Measurements from ENCODE around the gene RDH8. TPM values are rescaled to one million over a fixed set of nuclear protein-coding genes. Genes with fewer than 3 reads are reported as not detected.

The RDH8 gene
- total and polyA plus RNA-seq, 2 of the 4 experiments (the other 2 are of a cell fraction) = 0.18 TPM; not detected in 1

- dilution Hi-C loops (cut with HindIII; ENCODE audit: low sequenced_read_pairs, unreplicated experiment) = no loop called here
- Histone ChIP-seq H3K79me1 (ENCODE audit: low read depth in 1 of 2, low read length in 2 of 2) (no peaks in the 10 kb centered on the region), H3K9me3 (ENCODE audit: control insufficient read depth, insufficient read depth, low read length) (peaks cover 55% of the 10 kb centered on the region), H3K14ac (replicated peaks; ENCODE audit: low read depth, low read length) (no peak overlapping the region), H2AFZ (replicated peaks; ENCODE audit: low read length, poor library complexity) (no peak overlapping the region), H4K91ac (ENCODE audit: insufficient read depth, low read depth, low read length) (no peak overlapping the region), H3K4me1 (ENCODE audit: control insufficient read depth, insufficient read depth, low read length) (no peaks in the 10 kb centered on the region), H2AK9ac (replicated peaks; ENCODE audit: low read depth, low read length, poor library complexity) (no peak overlapping the region), H3K56ac (ENCODE audit: extremely low read depth, insufficient read depth, low read length) (no peak overlapping the region), H3K9me1 (ENCODE audit: insufficient read depth, low read length) (no peaks in the 10 kb centered on the region), H3K36me3 (ENCODE audit: control insufficient read depth, insufficient read depth, low read length) (no peaks in the 10 kb centered on the region), H4K20me1 (ENCODE audit: insufficient read depth, low read length) (no peaks in the 10 kb centered on the region), H3K18ac (ENCODE audit: low read depth, low read length) (no peak overlapping the region), H4K5ac (ENCODE audit: low read depth, low read length) (no peak overlapping the region), H3K4me3 (ENCODE audit: insufficient read depth, low read depth, low read length) (no peak overlapping the region), H3K23ac (ENCODE audit: low read depth, low read length) (no peak overlapping the region), H2BK5ac (ENCODE audit: low read depth, low read length, poor library complexity, severe bottlenecking) (no peak overlapping the region), H2BK120ac (ENCODE audit: low read depth, low read length) (no peak overlapping the region), H4K8ac (ENCODE audit: low read depth in 2 of 2, low read length in 2 of 2) (no peak overlapping the region), H2BK15ac (ENCODE audit: low read depth, low read length) (no peak overlapping the region), H2BK20ac (ENCODE audit: low read depth, low read length) (no peak overlapping the region), H3K9ac (ENCODE audit: low read depth, low read length) (no peak overlapping the region), H3K4ac (ENCODE audit: low read depth, low read length) (no peak overlapping the region), H3K27ac (ENCODE audit: insufficient read depth, low read length) (no peak overlapping the region), H3K27me3 (ENCODE audit: control insufficient read depth, insufficient read depth, low read length) (peaks cover 7% of the 10 kb centered on the region), H3K4me2 (ENCODE audit: low read depth, low read length) (no peak overlapping the region), H2AK5ac (ENCODE audit: low read depth, low read length) (no peak overlapping the region)
- TF ChIP-seq RFX5 (IDR thresholded peaks at IDR 0.05; ENCODE audit: low read depth, low read length) = no peak
- no peak for TF ChIP-seq NFE2L2 (IDR thresholded peaks at IDR 0.05; ENCODE audit: low read depth, low read length)
- no peak for TF ChIP-seq POLR2A (IDR thresholded peaks at IDR 0.05; ENCODE audit: low read depth, low read length)
- no peak for TF ChIP-seq MAFK (IDR thresholded peaks at IDR 0.05; ENCODE audit: low read depth, low read length)
- no peak for TF ChIP-seq ELK1 (IDR thresholded peaks at IDR 0.05; ENCODE audit: borderline replicate concordance, low read depth, low read length)
- TF ChIP-seq CHD1 (IDR thresholded peaks at IDR 0.05; ENCODE audit: low read depth, low read length) = no peak
- TF ChIP-seq RCOR1 (IDR thresholded peaks at IDR 0.05; ENCODE audit: insufficient replicate concordance, low read length) = no peak
- no peak for TF ChIP-seq CEBPB (IDR thresholded peaks at IDR 0.05; ENCODE audit: low read depth, low read length)
- no peak for TF ChIP-seq SMC3 (IDR thresholded peaks at IDR 0.05; ENCODE audit: low read depth, low read length)
- no peak for TF ChIP-seq MXI1 (IDR thresholded peaks at IDR 0.05; ENCODE audit: borderline replicate concordance, low read depth, low read length)
- no peak for TF ChIP-seq BHLHE40 (IDR thresholded peaks at IDR 0.05; ENCODE audit: low read depth, low read length)
- TF ChIP-seq MAZ (IDR thresholded peaks at IDR 0.05; ENCODE audit: borderline replicate concordance, low read depth, low read length) = no peak
- no peak for TF ChIP-seq CTCF (conservative IDR thresholded peaks at IDR 0.05; ENCODE audit: low read depth, low read length)
- TF ChIP-seq FOS (IDR thresholded peaks at IDR 0.05; ENCODE audit: low read depth, low read length) = no peak
- no peak for TF ChIP-seq RAD21 (IDR thresholded peaks at IDR 0.05; ENCODE audit: low read length)
- no peak for TF ChIP-seq USF2 (IDR thresholded peaks at IDR 0.05; ENCODE audit: low read depth, low read length)
- intact Hi-C loops (cut with micrococcal nuclease) = no loop called here
- no CpG with 5 or more reads among the region's 4 CpGs for WGBS, 2 experiments (ENCODE audit: extremely low coverage in 2 of 2, insufficient read length in 1 of 2)
- ATAC-seq (ENCODE audit: low read depth) (no peak), DNase-seq (peak; percentile 33)
- BruUV-seq (replicated peaks) = no TSS peak
- POLR2A ChIA-PET (ENCODE audit: unreplicated experiment) = no interaction called here
- CTCF ChIA-PET = no interaction called here
- in situ Hi-C loops (cut with MboI; ENCODE audit: low sequenced_read_pairs) = no loop called here
These were observed 30.1 kb downstream of the RDH8 start for GRCh38 chr19:10043286-10043927.
